SKM-1 treated with dmso at 0.1 percent for 144 hours (cell line): ENCODE data around the gene ANKRD33B.

Experiments
- DNase-seq: peaks from one replicate; lab custom pipeline; 2025; ENCODE audit not compliant: unreplicated experiment; lab: John Stamatoyannopoulos, UW

Gene ANKRD33B

DNA sequence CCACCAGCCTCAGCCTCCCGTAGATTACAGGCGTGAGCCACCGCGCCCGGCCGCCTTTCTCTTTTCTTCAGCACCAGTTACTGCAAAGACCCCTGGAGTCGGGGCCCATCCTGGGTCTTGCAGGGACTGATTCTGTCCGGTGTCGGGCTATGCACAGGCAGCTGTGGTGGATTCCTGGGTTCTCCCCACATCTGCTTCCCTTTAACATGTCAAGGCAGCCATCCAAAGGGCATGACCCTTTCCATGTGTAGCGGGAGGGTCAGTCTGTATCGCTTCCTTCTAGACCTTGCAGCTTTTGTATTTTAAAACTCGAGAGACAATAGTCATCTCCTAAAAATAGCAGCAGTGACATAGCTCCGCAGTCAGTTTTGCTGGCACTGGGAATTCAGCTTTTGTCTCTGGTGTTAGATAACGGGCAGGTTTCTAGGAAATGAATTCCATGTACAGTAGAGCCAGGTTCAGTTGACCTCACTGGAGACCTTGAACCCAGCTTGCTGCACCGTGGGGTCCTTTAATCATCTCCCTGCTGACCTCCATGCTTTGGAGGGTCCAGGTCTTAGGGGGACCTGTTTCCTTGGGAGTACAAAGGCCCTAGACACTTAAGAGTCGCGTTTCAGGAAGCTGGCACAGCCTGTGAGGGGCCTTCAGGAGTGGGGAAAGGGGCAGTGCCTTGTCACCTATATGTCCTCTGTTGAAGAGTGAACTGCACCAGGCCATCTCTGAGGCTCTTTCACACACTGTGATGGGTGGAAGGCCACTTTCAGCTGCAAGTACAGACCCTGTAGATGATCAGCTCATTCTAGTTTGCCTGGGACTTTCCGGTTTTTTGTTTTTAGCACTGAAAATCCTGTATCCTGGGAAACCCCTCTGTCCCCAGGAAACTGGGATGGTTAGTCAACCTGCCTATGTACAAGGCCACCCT lies 13.8 kb downstream of the ANKRD33B start:
- DNase-seq = no peak

DNA sequence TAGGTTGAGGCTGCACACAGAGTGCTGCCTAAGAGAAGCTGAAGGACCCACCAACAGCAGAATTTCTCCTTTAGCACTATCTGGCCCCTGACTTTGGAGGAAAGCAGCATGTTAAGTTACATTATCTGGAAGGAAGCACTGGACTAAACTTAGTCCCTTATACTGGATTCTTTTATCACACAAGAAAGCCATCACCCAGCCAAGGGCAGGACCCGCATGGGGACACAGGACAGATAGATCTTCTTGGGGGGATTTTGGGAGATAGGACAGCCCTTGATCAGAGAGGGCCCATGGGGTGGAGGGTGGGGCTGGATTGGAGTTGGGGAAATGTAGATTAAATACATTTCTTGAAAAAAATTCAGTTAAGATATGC lies 14.4 kb downstream of the ANKRD33B start:
- DNase-seq = no peak

DNA sequence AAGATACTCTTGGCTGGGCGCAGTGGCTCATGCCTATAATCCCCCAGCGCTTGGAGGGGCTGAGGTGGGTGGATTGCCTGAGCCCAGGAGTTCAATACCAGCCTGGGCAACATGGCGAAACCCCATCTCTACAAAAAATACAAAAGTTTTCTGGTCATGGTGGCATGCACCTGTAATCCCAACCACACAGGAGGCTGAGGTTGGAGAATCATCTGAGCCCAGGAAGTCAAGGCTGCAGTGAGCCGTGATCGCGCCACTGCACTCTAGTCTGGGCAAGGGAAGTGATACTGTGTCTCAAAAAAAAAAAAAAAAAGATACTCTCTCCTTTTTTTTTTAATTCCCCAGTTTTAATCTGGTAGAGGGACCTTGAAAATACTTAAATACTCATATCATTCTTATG lies 15.0 kb downstream of the ANKRD33B start:
- DNase-seq = no peak

DNA sequence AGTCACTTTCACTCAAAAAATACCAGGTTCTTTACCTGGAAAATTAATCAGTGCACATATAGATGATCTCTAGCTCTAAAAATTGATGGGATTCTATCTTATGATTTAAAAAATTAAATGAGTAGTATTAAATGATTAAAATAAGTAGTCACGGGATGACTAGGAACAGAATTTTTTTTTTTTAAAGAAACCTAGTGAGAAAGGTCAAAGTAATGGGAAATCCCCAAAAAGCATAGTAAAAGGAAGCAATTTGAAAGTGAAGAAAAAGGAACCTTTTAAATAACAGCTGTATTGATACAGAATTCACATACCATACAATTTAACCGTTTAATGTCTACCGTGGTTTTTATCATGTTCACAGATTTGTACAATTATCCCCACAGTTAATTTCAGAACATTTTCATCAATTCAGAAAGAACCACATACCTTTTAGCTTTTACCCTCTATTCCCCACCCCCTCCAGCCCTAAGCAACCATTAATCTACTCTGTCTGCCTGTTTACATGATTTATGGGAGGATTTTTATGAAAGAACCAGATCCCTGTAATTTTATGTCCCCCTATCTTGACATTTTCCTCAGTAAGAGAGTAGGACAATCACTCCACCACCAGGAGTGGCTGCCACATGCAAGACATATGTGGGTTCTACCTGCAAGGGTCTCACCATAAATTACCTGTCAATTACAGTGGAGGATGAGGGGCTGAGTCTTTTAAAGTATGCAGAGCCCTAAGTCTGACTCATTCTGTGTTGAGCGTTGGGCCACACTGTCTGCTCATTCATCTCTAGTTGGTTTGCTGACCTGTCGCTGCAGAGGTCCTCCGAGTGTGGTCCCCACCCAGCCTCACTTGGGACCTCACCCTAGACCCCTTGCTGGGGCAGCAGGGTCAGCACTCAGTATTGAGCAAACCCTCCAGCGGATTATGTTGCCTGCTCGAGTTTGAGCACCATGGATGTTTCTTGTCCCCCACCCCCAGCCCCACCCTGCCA lies 16.0 kb downstream of the ANKRD33B start:
- no peak for DNase-seq

DNA sequence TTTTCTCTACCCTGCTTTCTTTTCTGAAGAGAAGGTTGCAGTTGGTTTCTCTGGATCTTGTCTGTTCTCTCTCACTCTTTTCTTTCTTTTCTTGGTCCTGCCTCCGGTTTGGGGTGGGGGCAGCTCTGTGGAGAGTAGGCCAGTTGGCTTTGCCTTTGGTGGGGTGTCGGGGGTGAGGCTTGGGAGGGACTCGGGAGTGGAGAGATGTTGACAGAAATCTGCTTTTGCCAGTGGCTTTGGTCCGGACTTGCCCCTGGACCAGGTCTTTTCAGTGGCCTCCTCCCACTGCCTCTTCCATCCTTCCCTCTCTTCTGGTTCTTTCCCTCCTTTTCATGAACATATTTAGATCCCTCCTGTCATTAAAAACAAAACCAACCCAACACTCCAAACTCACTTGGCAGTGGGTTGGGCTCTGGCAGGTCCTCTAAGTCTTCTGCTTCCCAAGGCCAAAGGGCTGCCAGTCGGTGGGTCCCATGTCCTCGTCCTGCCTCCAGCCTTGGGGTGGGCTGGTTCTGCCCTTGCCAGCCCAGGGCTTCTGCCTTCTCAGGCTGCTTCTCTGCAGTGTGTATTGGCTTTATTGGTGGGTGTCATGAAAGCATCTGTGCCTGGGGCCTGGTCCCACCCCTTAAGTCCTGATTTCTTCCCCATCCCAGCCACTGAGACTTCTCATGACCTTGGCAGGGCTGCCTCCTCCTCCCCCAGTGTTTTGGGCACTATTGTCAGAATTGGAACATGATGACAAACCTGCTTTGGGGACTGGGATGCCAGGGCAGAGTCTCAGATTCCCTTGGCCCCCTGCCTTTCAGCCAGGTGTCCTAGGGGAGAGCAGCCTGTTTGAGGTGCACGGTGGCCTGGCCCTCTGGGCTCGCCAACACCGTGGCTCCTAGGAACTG lies 16.9 kb downstream of the ANKRD33B start:
- DNase-seq = no peak

DNA sequence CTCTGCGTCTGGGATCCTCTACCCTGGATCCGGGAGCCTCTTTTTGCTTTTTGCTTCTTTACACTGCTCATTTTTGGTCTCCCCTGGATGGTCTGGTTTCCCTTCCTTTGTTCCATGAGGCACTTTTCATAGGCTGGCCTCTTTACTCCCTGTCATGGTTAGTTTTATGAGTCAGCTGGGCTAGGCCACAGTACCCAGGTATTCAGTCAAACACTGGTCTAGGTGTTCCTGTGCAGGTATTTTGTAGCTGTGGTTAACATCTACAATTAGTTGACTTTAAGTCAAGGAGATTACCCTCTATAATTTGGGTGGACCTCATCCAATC lies 17.5 kb downstream of the ANKRD33B start:
- DNase-seq = no peak

- no peak for DNase-seq
Measured at GRCh38 chr5:10581867-10582511, 18.1 kb downstream of the ANKRD33B start.

- no peak for DNase-seq
Measured at GRCh38 chr5:10582512-10582897, 18.6 kb downstream of the ANKRD33B start.

DNA sequence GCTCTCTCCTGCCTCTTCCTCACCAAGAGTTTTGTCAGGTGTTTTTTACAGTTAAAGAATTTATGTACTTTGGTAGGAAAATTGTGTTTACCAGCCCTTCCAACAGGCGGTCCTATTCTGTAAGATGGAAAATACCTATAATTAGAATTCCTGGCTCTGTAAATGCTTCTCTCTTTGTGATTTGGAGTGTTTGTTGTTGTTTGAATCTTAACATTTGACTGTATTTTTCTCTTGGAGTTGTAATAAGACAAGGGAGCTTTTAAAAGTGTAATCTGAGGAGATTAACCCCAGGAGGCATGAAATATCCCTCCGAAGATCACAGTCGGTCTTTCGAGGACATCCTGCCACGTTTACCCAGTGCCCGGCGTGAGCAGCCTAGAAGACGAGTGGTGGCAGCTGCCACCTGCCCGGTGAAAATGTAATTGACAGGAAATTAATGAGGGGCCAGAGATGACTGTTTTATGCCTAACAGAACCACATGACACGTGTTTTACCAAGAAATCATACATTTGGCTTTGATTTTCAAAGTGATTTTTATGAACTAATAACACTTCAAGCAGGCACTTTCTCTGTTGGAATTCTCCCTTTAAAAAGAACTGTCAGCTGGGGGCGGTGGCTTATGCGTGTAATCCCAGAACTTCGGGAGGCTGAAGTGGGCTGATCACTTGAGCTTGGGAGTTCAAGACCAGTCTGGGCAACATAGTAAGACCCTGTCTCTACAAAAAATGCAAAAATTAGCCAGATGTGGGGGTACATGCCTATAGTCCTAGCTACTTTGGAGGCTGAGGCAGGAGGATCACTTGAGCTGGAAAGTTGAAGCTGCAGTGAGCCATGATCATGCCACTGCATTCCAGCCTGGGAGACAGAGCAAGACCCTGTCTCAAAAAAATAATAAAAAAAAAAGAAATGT lies 20.0 kb downstream of the ANKRD33B start:
- DNase-seq = no peak

DNA sequence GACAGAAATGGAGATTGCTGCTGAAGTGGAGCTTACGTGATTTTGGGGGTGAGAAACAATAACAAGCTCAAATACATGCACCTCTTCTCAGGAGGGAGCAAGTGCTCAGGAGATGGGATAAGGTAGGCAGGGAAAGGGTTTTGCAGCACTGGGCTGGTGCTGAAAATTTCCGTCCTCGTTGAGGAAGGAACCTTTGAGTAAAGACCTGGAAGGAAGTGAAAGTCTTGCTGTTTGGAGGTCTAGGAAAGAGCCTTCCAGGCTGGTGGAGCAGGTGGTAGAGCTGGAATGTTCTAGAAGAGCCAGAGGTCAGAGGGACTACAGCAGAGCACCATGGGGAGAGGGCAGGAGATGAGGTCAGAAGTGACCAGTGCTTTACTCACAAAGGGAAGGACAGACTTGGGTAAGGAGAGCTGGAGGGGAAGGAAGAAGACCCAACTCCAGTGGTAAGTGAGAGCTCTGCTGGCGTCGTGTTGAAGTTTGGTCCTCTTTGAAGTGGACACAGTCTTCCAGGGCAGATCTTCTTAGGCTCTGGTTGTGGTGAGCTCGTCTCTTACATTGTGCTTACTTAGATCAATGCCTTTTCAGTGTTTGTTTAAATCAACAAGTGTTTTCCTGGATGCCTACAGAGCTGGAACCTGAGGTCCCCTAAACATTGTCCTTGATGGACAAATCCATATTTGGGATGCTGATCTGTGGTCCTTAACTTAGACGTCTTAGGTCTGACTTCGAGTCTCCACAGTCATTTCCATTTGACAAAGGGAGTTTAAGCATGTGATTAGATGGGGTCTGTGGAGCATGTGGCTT lies 21.0 kb downstream of the ANKRD33B start:
- no peak for DNase-seq

DNA sequence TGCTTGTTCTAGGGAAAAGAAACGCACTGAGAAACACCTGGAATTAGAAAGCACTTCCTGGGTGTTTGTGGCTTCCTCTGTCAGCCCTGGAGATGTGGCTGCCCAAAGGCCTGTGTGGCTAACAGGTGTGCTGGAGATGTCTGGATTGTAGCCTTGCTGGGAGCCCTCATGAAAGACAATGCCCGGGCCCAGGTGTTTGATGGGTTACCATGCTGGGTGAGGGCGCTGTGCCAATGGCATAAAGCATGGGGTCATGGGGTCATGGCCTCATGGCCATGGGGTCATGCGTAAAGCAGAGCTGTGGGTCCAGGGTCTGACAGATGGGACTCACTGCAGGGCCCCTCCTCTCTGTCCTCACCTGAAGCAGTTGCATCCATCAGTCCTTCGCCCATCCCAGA lies 21.6 kb downstream of the ANKRD33B start:
- DNase-seq = no peak

- no peak for DNase-seq
Measured at GRCh38 chr5:10586008-10586407, 22.1 kb downstream of the ANKRD33B start.

DNA sequence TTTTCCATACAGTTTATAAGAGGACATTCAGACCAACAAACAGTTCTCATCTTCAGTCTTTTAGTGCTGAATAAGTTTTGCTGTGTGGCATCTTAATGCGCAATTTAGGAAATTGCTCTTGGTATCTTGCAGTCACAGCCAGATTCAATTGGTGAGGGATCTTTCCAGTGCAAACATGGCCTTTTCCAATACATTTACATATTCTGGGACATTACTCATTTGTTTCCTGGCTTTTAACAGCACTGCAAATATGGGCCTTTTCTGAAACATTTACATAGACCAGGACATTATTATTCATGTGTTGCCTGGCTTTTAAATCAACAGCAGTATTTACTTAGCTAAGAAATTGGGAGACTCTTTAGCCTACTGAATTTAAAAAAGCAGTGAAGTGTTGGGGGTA lies 22.7 kb downstream of the ANKRD33B start:
- DNase-seq = no peak

GRCh38 chr5:10588109-10588775 lies 24.4 kb downstream of the ANKRD33B start:
- no peak for DNase-seq

- DNase-seq = no peak
Measured at GRCh38 chr5:10588779-10589447, 25.0 kb downstream of the ANKRD33B start.

GRCh38 chr5:10590226-10590999 lies 26.5 kb downstream of the ANKRD33B start:
- DNase-seq = no peak

DNA sequence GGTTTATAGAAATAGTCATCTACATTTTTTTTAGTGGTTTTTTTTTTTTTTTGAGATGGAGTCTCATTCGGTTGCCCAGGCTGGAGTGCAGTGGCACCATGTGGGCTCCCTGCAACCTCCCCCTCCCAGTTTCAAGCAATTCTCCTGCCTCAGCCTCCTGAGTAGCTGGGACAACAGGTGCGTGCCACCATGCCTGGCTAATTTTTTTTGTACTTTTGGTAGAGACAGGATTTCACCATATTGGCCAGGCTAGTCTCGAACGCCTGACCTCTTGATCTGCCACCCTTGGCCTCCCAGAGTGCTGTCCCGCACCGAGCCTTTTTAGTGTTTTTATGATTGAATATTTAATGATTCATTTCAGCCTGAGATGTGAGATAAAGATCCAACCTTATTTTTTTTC lies 27.3 kb downstream of the ANKRD33B start:
- no peak for DNase-seq
